ENCODE data around the gene CCDC91.

GRCh38 chr12:28459481-28459880, 269.2 kb downstream of the CCDC91 start:
- TF ChIP-seq, protein P1, sequence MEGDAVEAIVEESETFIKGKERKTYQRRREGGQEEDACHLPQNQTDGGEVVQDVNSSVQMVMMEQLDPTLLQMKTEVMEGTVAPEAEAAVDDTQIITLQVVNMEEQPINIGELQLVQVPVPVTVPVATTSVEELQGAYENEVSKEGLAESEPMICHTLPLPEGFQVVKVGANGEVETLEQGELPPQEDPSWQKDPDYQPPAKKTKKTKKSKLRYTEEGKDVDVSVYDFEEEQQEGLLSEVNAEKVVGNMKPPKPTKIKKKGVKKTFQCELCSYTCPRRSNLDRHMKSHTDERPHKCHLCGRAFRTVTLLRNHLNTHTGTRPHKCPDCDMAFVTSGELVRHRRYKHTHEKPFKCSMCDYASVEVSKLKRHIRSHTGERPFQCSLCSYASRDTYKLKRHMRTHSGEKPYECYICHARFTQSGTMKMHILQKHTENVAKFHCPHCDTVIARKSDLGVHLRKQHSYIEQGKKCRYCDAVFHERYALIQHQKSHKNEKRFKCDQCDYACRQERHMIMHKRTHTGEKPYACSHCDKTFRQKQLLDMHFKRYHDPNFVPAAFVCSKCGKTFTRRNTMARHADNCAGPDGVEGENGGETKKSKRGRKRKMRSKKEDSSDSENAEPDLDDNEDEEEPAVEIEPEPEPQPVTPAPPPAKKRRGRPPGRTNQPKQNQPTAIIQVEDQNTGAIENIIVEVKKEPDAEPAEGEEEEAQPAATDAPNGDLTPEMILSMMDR (IDR thresholded peaks at IDR 0.05): no peak
- no peak for TF ChIP-seq POLR2A (IDR thresholded peaks at IDR 0.05)
